Right lobe of liver (tissue), 4 donors: Measurements from ENCODE around the gene DIP2C.

Source experiments
- CTCF ChIP-seq, 4 donors: fragments of 200-600 bp in 3 of 4; fragments of 450-650 bp in 1 of 4; IDR thresholded peaks; one replicate each; pipeline versions ENCODE4 v1.5.1 to v1.8.0; 2016 to 2022; ENCODE audit warnings: antibody characterized with exemption in 4 of 4, mild to moderate bottlenecking in 2 of 4
- POLR2A ChIP-seq: fragments of 450-650 bp; IDR thresholded peaks from one replicate; pipeline ENCODE4 v1.6.1; 2017; ENCODE audit warnings: antibody characterized with exemption, mild to moderate bottlenecking
- donor health status: DM: no; HTN: no; CAD: no.
- donor health status: DM: no; HTN: no; CAD: no.
- donor health status: DM: no; HTN: yes; CAD: no.

- TF ChIP-seq CTCF (IDR thresholded peaks at IDR 0.05) = no peak
- TF ChIP-seq POLR2A = no peak
Observed at GRCh38 chr10:372566-372965, 316.9 kb downstream of the DIP2C start.
